Neural crest cell (in vitro differentiated cells): ENCODE results near the gene CCDC82. TPM values are rescaled to one million over a fixed set of nuclear protein-coding genes. Genes with fewer than 3 reads are reported as not detected.

ENCODE experiments used
- DNase-seq: peaks from one replicate; pipeline ENCODE4 v3.0.0; 2021; ENCODE audit warnings: low read depth, mixed read lengths, low spot score
- H3K27ac Mint-ChIP-seq: one replicate; pipeline ENCODE4 v1.8.0; 2021; ENCODE audit warnings: mild to moderate bottlenecking, mixed read lengths; ENCODE audit not compliant: unreplicated experiment
- H3K27me3 Mint-ChIP-seq: 2 replicates; pipeline ENCODE4 v1.8.0; 2021; ENCODE audit warnings: low read depth, mild to moderate bottlenecking, mixed read lengths
- H3K36me3 Mint-ChIP-seq: 2 replicates; pipeline ENCODE4 v1.8.0; 2021; ENCODE audit warnings: low read depth, mild to moderate bottlenecking, mixed read lengths
- H3K4me1 Mint-ChIP-seq: 2 replicates; pipeline ENCODE4 v1.8.0; 2021; ENCODE audit warnings: mixed read lengths
- H3K4me3 Mint-ChIP-seq: one replicate; pipeline ENCODE4 v1.8.0; 2021; ENCODE audit warnings: mild to moderate bottlenecking, mixed read lengths
- H3K9me3 Mint-ChIP-seq: 2 replicates; pipeline ENCODE4 v1.8.0; 2021; ENCODE audit warnings: mixed read lengths
- CTCF ChIP-seq: fragments of 200-600 bp; sonication (generic); conservative IDR thresholded peaks from 2 replicates; pipeline ENCODE4 v1.5.0; 2021; ENCODE audit warnings: antibody characterized with exemption, mild to moderate bottlenecking
- total RNA-seq: library from RNA; stranded (reverse); gene quantifications from 2 replicates; pipeline ENCODE4 v1.2.1, GENCODE V29; 2021

CCDC82 gene
- total RNA-seq, 1 donor from 2014 or later = 29.5 TPM

DNA sequence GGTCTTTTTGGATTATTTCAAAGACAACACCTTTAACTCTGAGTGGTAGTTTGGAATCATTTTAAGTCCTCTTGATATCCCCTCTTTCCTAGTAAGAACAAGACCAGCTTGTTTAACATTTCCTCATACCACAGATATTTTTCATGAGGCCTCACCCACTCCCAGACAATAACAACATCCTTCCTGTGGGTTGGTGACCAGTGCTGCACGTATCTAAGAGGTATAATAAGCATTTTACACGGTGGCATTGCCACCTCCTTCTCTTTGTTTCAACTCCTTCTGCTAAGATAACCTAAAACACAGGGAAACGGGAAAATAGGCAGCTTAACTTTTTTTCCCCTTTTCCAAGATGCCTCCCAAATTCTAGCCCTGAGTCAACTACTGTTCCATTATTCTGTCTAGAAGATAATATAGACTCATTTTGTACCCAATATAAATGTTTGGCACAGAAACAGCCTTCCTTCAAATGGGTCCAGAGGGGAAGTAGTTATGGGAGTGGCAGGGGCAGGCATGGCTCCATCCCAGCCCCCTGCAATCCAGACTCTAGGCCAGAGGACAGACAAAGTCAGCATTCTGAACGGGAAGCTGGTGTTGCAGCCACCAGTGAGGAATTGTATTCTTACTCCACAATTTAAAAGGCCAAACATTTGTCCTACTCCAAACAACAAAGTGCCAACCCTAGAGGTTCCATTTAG, 75.2 kb downstream of the CCDC82 start:
- Mint-ChIP-seq H3K27me3 (no peaks in the 10 kb centered on the region), H3K4me1 (peaks cover 38% of the 10 kb centered on the region), H3K36me3 (peaks cover 2% of the 10 kb centered on the region), H3K4me3 (no peak overlapping the region), H3K27ac (peak overlapping the region; percentile 36), H3K9me3 (no peaks in the 10 kb centered on the region)
- TF ChIP-seq CTCF = no peak
- DNase-seq = no peak

GRCh38 chr11:96313163-96313562, 76.5 kb downstream of the CCDC82 start:
- Mint-ChIP-seq H3K27ac (no peak overlapping the region), H3K4me1 (peaks cover 51% of the 10 kb centered on the region), H3K36me3 (peaks cover 2% of the 10 kb centered on the region), H3K4me3 (no peak overlapping the region), H3K27me3 (no peaks in the 10 kb centered on the region), H3K9me3 (no peaks in the 10 kb centered on the region)
- DNase-seq = no peak
- TF ChIP-seq CTCF = no peak

DNA sequence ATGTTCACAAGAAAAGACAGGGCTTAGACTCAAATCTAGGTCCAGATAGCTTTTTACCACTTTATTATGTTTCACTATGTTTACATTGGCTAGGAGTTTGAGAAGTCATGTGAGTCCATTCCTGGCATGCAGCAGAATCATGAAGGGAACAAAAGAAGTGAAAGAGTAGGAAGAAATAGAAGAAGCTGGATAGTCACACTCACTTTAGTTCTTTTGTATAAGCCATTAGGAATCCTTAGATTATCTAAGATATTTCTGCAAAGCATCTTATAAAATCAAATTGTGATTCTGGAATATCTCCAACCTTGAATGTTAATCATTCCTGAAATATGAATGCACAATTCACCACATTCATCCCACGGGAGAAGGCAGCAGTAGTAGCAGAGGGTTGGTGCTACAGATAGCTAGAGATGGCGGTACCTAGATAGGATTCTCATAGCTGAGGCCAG, 78.6 kb downstream of the CCDC82 start:
- Mint-ChIP-seq H3K4me1 (peaks cover 71% of the 10 kb centered on the region), H3K27me3 (no peaks in the 10 kb centered on the region), H3K36me3 (peaks cover 2% of the 10 kb centered on the region), H3K9me3 (no peaks in the 10 kb centered on the region), H3K4me3 (no peak overlapping the region), H3K27ac (no peak overlapping the region)
- TF ChIP-seq CTCF = no peak
- no peak for DNase-seq

GRCh38 chr11:96310236-96310635, 79.5 kb downstream of the CCDC82 start:
- Mint-ChIP-seq H3K36me3 (no peaks in the 10 kb centered on the region), H3K9me3 (no peaks in the 10 kb centered on the region), H3K4me1 (peaks cover 73% of the 10 kb centered on the region), H3K27me3 (no peaks in the 10 kb centered on the region), H3K27ac (no peak overlapping the region), H3K4me3 (no peak overlapping the region)
- no peak for DNase-seq
- no peak for TF ChIP-seq CTCF

GRCh38 chr11:96309643-96310017, 80.1 kb downstream of the CCDC82 start:
- no peak overlapping the region for H3K27ac Mint-ChIP-seq
- no peak for TF ChIP-seq CTCF
- no peaks in the 10 kb centered on the region for H3K9me3 Mint-ChIP-seq
- H3K27me3 Mint-ChIP-seq = no peaks in the 10 kb centered on the region
- no peak for DNase-seq
- H3K36me3 Mint-ChIP-seq = no peaks in the 10 kb centered on the region
- H3K4me3 Mint-ChIP-seq = no peak overlapping the region
- peaks cover 69% of the 10 kb centered on the region for H3K4me1 Mint-ChIP-seq
